ENCODE data around the gene MYORG.

MYORG gene

DNA sequence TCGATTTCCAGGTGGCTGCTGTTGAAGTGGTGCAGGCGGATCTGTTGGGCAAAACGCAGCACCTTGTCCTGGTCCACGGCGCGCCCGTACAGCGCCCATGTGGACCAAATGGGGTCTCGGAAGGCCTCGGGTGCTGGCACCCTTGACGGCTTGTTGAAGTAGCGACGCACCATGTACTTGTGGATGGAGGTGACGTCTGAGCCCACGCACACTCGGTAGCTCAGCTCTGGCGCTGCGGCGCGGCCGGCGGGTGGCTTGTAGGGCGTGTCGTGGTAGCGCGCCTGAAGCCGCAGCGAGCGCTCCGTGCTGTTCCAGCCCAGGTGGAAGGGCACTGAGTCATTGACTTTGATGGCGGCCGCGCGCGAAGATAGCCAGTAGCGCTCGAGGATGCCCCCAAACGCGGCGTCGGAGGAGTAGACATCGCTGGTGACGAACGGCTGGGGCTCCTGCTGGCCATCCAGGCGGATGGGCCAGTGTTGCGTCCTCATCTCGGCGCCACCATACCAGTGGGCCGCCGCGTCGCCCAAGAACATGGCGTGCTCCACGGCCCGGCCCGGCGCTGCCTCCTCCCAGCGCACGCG is 4.7 kb downstream of the MYORG start:
- Histone ChIP-seq H4K20me1 (ENCODE audit: insufficient read depth, low read length) (0 out of 2 replicates have a peak, but pooled peaks cover 7% of the 10 kb centered on the region), H3K79me2 (ENCODE audit: insufficient read depth, low read length) (no peaks in the 10 kb centered on the region), H3K9ac (ENCODE audit: low read depth, low read length) (no peak overlapping the region), H3K4me2 (ENCODE audit: insufficient read depth, low read length) (no peak overlapping the region), H3K36me3 (ENCODE audit: insufficient read depth, low read length) (no peaks in the 10 kb centered on the region), H3K27ac (ENCODE audit: low read length) (no peak overlapping the region), H3K4me3 (ENCODE audit: low read depth in 1 of 2, low read length in 2 of 2) (no peak overlapping the region), H2AFZ (ENCODE audit: low read depth, low read length) (no peak overlapping the region), H3K4me1 (ENCODE audit: insufficient read depth, low read length) (peaks cover 17% of the 10 kb centered on the region), H3K9me3 (ENCODE audit: insufficient read depth, low read length, severe bottlenecking) (no peaks in the 10 kb centered on the region), H3K27me3 (ENCODE audit: insufficient read depth, low read length, poor library complexity) (no peaks in the 10 kb centered on the region)
- DNase-seq (no peak), ATAC-seq (ENCODE audit: insufficient read depth, low read depth) (no peak)
- TF ChIP-seq, protein P1, sequence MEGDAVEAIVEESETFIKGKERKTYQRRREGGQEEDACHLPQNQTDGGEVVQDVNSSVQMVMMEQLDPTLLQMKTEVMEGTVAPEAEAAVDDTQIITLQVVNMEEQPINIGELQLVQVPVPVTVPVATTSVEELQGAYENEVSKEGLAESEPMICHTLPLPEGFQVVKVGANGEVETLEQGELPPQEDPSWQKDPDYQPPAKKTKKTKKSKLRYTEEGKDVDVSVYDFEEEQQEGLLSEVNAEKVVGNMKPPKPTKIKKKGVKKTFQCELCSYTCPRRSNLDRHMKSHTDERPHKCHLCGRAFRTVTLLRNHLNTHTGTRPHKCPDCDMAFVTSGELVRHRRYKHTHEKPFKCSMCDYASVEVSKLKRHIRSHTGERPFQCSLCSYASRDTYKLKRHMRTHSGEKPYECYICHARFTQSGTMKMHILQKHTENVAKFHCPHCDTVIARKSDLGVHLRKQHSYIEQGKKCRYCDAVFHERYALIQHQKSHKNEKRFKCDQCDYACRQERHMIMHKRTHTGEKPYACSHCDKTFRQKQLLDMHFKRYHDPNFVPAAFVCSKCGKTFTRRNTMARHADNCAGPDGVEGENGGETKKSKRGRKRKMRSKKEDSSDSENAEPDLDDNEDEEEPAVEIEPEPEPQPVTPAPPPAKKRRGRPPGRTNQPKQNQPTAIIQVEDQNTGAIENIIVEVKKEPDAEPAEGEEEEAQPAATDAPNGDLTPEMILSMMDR (IDR thresholded peaks at IDR 0.05; ENCODE audit: borderline replicate concordance, extremely low read depth, low read length, poor library complexity, severe bottlenecking), result no peak

DNA sequence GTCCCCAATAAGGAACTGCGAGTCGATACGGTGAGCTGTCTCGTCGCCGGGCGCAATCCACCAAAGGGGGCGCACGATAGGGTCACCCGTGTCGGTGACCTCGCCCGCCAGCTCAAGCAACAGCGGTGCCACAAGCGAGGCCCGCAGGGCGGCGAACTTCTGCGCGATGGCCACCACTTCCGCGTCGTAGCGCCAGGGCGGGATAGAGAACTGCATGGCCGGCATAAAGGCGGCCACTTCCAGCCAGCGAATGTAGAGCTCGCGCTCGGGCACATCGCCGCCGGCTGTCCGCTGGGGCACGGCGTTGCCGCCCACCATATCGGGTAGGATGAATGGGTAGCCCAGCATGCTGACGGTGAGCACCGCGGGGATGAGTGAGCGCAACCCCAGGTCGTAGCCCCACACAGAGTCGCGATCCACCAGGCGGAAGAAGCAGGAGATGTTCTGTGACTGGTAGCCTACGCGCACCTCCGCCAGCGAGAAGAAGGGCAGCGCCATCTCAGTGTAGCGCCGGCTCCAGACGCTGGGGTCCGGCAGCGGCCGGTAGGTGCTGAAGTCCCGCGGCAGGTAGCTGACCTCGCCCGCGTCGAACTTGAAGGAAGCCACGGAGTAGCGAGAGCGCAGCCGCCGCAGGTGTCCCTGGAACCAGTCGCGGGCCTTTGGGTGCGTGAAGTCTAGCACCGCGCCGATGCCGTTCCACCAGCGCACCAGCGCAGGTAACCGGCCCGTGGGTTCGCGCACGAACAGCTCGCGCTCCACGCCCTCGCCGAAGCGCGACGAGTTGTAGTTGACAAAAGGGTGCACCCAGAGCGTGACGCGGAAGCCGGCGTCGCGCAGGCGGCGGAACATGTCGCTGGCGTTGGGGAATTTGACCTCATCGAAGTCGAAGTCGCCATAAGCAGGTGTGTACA is 5.5 kb downstream of the MYORG start:
- H3K9me3 ChIP-seq (ENCODE audit: insufficient read depth, low read length, severe bottlenecking), result no peaks in the 10 kb centered on the region
- H2AFZ ChIP-seq (ENCODE audit: low read depth, low read length), result no peak overlapping the region
- H3K4me3 ChIP-seq (ENCODE audit: low read depth in 1 of 2, low read length in 2 of 2), result no peak overlapping the region
- no peak overlapping the region for H3K27ac ChIP-seq (ENCODE audit: low read length)
- no peaks in the 10 kb centered on the region for H3K79me2 ChIP-seq (ENCODE audit: insufficient read depth, low read length)
- H3K36me3 ChIP-seq (ENCODE audit: insufficient read depth, low read length), result no peaks in the 10 kb centered on the region
- DNase-seq, result no peak
- no peak overlapping the region for H3K4me2 ChIP-seq (ENCODE audit: insufficient read depth, low read length)
- H3K27me3 ChIP-seq (ENCODE audit: insufficient read depth, low read length, poor library complexity), result no peaks in the 10 kb centered on the region
- TF ChIP-seq, protein P1 (IDR thresholded peaks at IDR 0.05; ENCODE audit: borderline replicate concordance, extremely low read depth, low read length, poor library complexity, severe bottlenecking), result no peak
- no peak for TF ChIP-seq EZH2 (IDR thresholded peaks at IDR 0.05; ENCODE audit: borderline replicate concordance, low read depth, low read length, severe bottlenecking)
- no peak for ATAC-seq (ENCODE audit: insufficient read depth, low read depth)
- no peak overlapping the region for H3K9ac ChIP-seq (ENCODE audit: low read depth, low read length)
- H4K20me1 ChIP-seq (ENCODE audit: insufficient read depth, low read length), result 0 out of 2 replicates have a peak, but pooled peaks cover 6% of the 10 kb centered on the region
- H3K4me1 ChIP-seq (ENCODE audit: insufficient read depth, low read length), result peaks cover 12% of the 10 kb centered on the region

- H3K36me3 ChIP-seq (ENCODE audit: insufficient read depth, low read length), result no peaks in the 10 kb centered on the region
- H3K4me2 ChIP-seq (ENCODE audit: insufficient read depth, low read length), result no peak overlapping the region
- no peak overlapping the region for H3K27ac ChIP-seq (ENCODE audit: low read length)
- H2AFZ ChIP-seq (ENCODE audit: low read depth, low read length), result no peak overlapping the region
- H3K4me1 ChIP-seq (ENCODE audit: insufficient read depth, low read length), result peaks cover 6% of the 10 kb centered on the region; the same call in 1 of the 2 replicates
- TF ChIP-seq, protein P1 (IDR thresholded peaks at IDR 0.05; ENCODE audit: borderline replicate concordance, extremely low read depth, low read length, poor library complexity, severe bottlenecking), result no peak
- TF ChIP-seq EZH2 (IDR thresholded peaks at IDR 0.05; ENCODE audit: borderline replicate concordance, low read depth, low read length, severe bottlenecking), result no peak
- no peaks in the 10 kb centered on the region for H4K20me1 ChIP-seq (ENCODE audit: insufficient read depth, low read length)
- H3K79me2 ChIP-seq (ENCODE audit: insufficient read depth, low read length), result no peaks in the 10 kb centered on the region
- H3K9ac ChIP-seq (ENCODE audit: low read depth, low read length), result no peak overlapping the region
- ATAC-seq (ENCODE audit: insufficient read depth, low read depth), result no peak
- no peaks in the 10 kb centered on the region for H3K9me3 ChIP-seq (ENCODE audit: insufficient read depth, low read length, severe bottlenecking)
- DNase-seq, result no peak
- no peaks in the 10 kb centered on the region for H3K27me3 ChIP-seq (ENCODE audit: insufficient read depth, low read length, poor library complexity)
- no peak overlapping the region for H3K4me3 ChIP-seq (ENCODE audit: low read depth in 1 of 2, low read length in 2 of 2)
These were observed 6.2 kb downstream of the MYORG start for GRCh38 chr9:34370335-34370969.
